PFSK-1 (cell line): ENCODE data around the gene WDR82.

ENCODE experiments used
- FOXP2 ChIP-seq: optimal IDR thresholded peaks from 2 replicates; pipeline ENCODE3; 2011; ENCODE audit warnings: borderline replicate concordance, control low read depth, inconsistent platforms; ENCODE audit not compliant: insufficient read depth; ENCODE audit errors: extremely low read length, extremely low read depth
- POLR2AphosphoS5 ChIP-seq: IDR thresholded peaks from 2 replicates; pipeline ENCODE4 v1.6.1; 2012; ENCODE audit warnings: low read depth, mild to moderate bottlenecking, control low read depth, low read length, moderate library complexity
- SIN3A ChIP-seq: IDR thresholded peaks from 2 replicates; pipeline ENCODE4 v1.6.1; 2012; ENCODE audit warnings: mild to moderate bottlenecking, low read length, moderate library complexity, borderline replicate concordance; ENCODE audit not compliant: insufficient read depth
- TAF1 ChIP-seq: IDR thresholded peaks from 2 replicates; pipeline ENCODE4 v1.6.1; 2012; ENCODE audit warnings: low read length, control low read depth, borderline replicate concordance; ENCODE audit not compliant: insufficient read depth
- TF ChIP-seq, protein P1 (sequence below), 2 experiments: IDR thresholded peaks; 2 replicates each; pipeline versions ENCODE4 v1.6.1 to v1.8.0; 2011 to 2012; ENCODE audit warnings: low read depth in 2 of 2, low read length in 2 of 2, control low read depth in 1 of 2, inconsistent platforms in 1 of 2, mild to moderate bottlenecking in 1 of 2, moderate library complexity in 1 of 2; ENCODE audit not compliant: insufficient read depth in 1 of 2

The WDR82 gene

DNA sequence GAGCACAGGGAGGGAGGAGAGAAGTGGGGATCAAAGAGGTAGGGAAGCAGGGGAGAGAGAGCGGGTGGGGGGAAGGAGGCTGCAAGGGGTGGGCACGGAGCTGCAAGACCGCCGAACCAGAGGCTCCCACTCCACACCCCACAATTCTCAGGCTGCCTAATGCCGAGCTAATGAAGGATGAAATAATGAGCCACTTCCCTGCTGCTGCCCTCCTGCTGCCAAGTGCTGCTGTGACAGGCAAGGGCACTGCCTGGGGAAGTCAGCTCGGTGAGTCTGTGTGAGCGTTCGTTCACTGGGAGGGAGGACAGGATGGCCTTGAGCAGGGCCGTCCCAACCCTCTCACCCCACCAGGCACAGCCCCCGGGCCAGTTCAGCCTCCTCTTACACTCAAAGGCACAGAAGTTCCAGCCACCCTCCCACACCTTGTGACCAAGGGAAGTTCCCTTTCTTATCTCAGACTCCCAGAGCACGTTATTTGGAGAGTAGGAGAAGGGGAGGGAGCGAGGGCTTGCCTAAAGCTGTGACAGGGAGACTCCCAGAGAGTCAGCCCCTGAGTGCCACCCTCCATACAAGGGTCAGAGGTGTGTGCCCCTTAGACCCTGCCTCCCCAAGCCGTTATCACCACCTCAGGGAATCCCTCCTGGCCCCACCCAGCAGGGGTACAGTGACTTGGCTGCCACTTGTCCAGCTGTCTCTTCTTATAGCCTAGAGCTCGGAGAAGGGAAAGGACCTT lies 21.6 kb upstream of the WDR82 start:
- no peak for TF ChIP-seq TAF1
- TF ChIP-seq SIN3A: no peak
- TF ChIP-seq, protein P1, sequence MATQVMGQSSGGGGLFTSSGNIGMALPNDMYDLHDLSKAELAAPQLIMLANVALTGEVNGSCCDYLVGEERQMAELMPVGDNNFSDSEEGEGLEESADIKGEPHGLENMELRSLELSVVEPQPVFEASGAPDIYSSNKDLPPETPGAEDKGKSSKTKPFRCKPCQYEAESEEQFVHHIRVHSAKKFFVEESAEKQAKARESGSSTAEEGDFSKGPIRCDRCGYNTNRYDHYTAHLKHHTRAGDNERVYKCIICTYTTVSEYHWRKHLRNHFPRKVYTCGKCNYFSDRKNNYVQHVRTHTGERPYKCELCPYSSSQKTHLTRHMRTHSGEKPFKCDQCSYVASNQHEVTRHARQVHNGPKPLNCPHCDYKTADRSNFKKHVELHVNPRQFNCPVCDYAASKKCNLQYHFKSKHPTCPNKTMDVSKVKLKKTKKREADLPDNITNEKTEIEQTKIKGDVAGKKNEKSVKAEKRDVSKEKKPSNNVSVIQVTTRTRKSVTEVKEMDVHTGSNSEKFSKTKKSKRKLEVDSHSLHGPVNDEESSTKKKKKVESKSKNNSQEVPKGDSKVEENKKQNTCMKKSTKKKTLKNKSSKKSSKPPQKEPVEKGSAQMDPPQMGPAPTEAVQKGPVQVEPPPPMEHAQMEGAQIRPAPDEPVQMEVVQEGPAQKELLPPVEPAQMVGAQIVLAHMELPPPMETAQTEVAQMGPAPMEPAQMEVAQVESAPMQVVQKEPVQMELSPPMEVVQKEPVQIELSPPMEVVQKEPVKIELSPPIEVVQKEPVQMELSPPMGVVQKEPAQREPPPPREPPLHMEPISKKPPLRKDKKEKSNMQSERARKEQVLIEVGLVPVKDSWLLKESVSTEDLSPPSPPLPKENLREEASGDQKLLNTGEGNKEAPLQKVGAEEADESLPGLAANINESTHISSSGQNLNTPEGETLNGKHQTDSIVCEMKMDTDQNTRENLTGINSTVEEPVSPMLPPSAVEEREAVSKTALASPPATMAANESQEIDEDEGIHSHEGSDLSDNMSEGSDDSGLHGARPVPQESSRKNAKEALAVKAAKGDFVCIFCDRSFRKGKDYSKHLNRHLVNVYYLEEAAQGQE (IDR thresholded peaks at IDR 0.05; ENCODE audit: insufficient read depth in 1 of 2, low read depth in 2 of 2, low read length in 2 of 2): no peak
- TF ChIP-seq POLR2AphosphoS5: no peak

DNA sequence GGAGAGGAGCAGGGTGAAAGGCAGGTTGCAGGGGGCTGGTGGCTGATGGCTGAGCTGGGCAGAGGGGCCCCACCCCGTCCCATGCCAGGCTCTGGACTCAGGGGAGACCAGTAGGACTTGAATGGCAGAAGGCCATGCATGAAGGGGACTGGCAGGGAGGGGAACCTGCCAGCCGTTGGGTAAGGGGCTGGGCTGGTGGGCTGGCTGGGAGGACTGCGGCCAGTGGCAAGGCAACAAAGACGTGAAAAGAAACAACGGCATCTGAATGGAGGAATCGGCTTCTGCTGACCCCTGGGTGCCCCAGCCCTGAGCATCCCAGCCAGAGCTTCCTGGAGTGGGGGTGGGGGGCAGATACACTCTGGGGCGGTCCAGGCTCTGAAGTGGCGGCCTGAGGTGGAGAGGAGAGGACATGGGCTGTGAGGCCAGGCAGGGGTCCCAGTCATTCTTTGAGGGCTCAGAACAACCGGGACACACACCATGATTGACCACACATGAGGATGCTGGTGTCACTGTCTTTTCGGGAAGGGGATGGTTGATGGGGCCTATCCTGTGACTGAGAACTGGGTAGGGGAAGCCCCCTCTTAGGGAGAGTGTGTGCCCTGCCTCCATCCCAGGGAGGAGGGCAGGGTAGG lies 20.9 kb upstream of the WDR82 start:
- no peak for TF ChIP-seq TAF1
- TF ChIP-seq FOXP2: no peak
- no peak for TF ChIP-seq SIN3A

DNA sequence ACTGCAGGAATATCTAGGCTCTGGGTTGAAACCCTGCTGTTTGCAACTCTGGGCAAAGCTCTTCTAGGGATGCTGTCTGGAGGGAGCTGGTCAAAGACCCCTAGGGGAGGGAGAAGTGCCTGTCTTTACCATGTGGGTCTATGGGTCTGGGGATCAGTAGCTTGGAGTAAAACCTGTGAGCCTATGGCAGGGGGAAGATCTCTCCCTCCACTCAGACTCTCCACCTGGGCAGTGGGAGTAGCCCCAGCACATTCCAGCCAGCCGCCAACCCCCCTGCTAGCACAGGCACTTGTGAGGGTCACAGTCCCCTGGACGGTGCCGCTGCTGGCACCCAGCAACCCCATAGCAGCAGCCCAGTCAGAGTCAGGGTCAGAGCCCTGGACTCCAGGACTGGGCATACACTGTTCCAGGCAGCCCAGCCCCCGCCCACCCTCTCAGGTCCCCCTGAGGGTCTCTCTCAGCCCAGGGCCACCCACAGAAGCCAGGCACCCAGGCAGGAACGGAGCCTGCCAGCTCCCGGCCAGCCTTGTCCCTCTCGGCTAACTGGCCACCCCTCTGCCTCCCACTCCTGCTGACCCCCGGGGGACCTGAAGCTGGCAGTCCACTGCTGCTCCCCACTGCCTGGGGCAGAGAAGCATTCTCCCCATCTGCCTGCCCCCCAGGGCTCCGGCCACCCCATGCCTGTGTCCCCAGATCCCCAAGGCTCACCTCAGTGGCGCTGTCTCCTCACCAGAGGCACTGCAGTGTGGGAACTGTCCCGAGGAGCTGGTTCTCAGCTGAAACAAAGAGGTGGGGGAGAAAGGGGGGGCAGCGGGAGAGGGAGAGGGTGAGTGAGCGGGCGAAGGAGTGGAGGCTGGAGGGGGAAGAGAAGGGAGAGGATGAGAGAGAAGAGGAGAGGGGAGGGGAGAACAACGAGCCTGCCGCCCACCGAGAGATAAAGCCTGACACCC lies 20.0 kb upstream of the WDR82 start:
- TF ChIP-seq FOXP2: no peak
- no peak for TF ChIP-seq TAF1
- TF ChIP-seq, protein P1 (IDR thresholded peaks at IDR 0.05; ENCODE audit: insufficient read depth in 1 of 2, low read depth in 2 of 2, low read length in 2 of 2): no peak
- TF ChIP-seq SIN3A: no peak

DNA sequence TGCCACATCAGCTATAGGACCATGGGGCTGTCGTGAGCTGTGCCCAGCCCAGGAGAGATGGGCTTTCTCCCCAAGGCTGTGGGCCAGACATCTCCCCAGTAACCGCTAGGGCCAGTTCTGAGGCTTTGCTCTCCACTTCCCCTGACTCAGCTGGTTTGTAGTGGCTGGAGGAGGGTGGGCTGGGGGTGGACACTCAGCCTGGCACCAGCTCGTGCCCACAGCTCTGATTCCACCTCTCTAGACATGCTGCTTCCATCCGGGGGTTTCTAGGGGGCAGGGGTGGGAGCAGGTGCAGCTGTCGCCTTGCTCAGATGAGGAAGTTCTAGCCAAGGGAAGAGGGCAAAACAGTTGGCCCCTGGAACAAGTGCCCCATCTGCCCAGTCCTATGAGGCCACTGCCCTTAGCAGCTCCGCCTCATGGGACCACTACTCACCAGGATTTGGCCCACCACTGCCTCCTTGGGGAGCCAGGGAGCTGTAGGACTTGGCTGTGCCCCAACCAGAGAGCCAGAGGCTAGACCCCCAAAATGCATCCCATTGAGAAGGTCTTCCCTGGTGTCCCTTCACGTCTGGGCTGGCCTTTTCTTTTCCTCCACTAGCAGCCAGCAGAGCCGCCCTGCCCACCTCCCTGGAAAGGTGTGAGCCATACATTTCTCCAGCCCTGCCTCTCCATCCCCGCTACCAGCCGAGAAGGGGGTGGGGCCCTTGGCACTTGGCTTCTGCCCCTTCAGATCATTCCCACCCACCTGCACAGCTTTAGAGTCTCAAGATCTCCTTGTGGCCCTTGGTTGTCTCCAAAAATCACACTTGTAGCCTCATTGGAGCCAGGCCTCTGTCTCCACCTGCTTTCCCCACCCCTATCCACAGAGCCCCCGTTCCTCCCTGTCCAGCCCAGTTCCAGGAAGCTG lies 19.0 kb upstream of the WDR82 start:
- TF ChIP-seq, protein P1 (IDR thresholded peaks at IDR 0.05; ENCODE audit: insufficient read depth in 1 of 2, low read depth in 2 of 2, low read length in 2 of 2): no peak
- TF ChIP-seq TAF1: no peak
- no peak for TF ChIP-seq FOXP2
- TF ChIP-seq POLR2AphosphoS5: no peak
- TF ChIP-seq SIN3A: no peak
